OCI-LY1 (cell line): ENCODE measurements around the gene EPHA7.

Experiments
- H2AFZ ChIP-seq: fragments of 200-600 bp; sonication (generic), shearing (Covaris generic); 2 replicates; pipeline ENCODE4 v1.6.0; 2014; ENCODE audit warnings: antibody characterized with exemption, mild to moderate bottlenecking, low read length
- H3F3A ChIP-seq: fragments of 200-600 bp; sonication (generic), shearing (Covaris generic); 2 replicates; pipeline ENCODE4 v1.6.0; 2014; ENCODE audit warnings: mild to moderate bottlenecking, antibody characterized with exemption, low read length, moderate library complexity; ENCODE audit not compliant: insufficient read depth
- H3K27ac ChIP-seq: fragments of 200-600 bp; sonication (generic); 2 replicates; pipeline ENCODE4 v1.5.1; 2014; ENCODE audit warnings: low read length, mixed run types, mild to moderate bottlenecking, low read depth; ENCODE audit not compliant: poor library complexity, severe bottlenecking
- H3K27me3 ChIP-seq: fragments of 200-600 bp; sonication (generic); 2 replicates; pipeline ENCODE4 v1.6.0; 2014; ENCODE audit warnings: antibody characterized with exemption, mild to moderate bottlenecking, low read length, moderate library complexity; ENCODE audit not compliant: insufficient read depth
- H3K36me3 ChIP-seq: fragments of 200-600 bp; sonication (generic); 2 replicates; pipeline ENCODE4 v1.6.1; 2014; ENCODE audit warnings: mild to moderate bottlenecking, antibody characterized with exemption, low read length, moderate library complexity, mixed read lengths; ENCODE audit not compliant: insufficient read depth
- H3K4me1 ChIP-seq: fragments of 200-600 bp; sonication (generic); 2 replicates; pipeline ENCODE4 v1.5.1; 2014; ENCODE audit warnings: mild to moderate bottlenecking, low read length, moderate library complexity; ENCODE audit not compliant: insufficient read depth, severe bottlenecking
- H3K4me2 ChIP-seq: fragments of 200-600 bp; sonication (generic), shearing (Covaris generic); 2 replicates; pipeline ENCODE4 v1.6.1; 2014; ENCODE audit warnings: low read length
- H3K4me3 ChIP-seq: fragments of 200-600 bp; sonication (generic); 2 replicates; pipeline ENCODE4 v1.5.1; 2014; ENCODE audit warnings: low read length, low read depth, mild to moderate bottlenecking, mixed read lengths; ENCODE audit not compliant: poor library complexity, severe bottlenecking
- H3K79me2 ChIP-seq: fragments of 200-600 bp; shearing (Covaris generic); 2 replicates; pipeline ENCODE4 v1.6.1; 2016; ENCODE audit warnings: mixed run types, low read length, mixed read lengths; ENCODE audit not compliant: insufficient read depth
- H3K9ac ChIP-seq: fragments of 200-600 bp; sonication (generic), shearing (Covaris generic); 2 replicates; pipeline ENCODE4 v1.6.1; 2014; ENCODE audit warnings: mild to moderate bottlenecking, low read length, mixed read lengths
- H3K9me2 ChIP-seq: fragments of 200-600 bp; sonication (generic), shearing (Covaris generic); 2 replicates; pipeline ENCODE4 v1.6.1; 2014; ENCODE audit warnings: low read depth, mild to moderate bottlenecking, low read length, mixed read lengths
- H3K9me3 ChIP-seq: fragments of 200-600 bp; shearing (Covaris generic); 2 replicates; pipeline ENCODE4 v1.6.1; 2014; ENCODE audit warnings: low read length, mixed read lengths
- H4K20me1 ChIP-seq: fragments of 200-600 bp; sonication (generic), shearing (Covaris generic); 2 replicates; pipeline ENCODE4 v1.6.0; 2016; ENCODE audit warnings: mild to moderate bottlenecking, low read length; ENCODE audit not compliant: insufficient read depth
- EZH2 ChIP-seq: fragments of 200-600 bp; sonication (generic), shearing (Covaris generic); IDR thresholded peaks from 2 replicates; pipeline ENCODE4 v1.8.0; 2017; ENCODE audit warnings: borderline replicate concordance, mixed run types, mild to moderate bottlenecking, antibody characterized with exemption, low read length, moderate library complexity, mixed read lengths
- TF ChIP-seq, protein P1 (sequence below): fragments of 200-600 bp; sonication (generic), shearing (Covaris generic); IDR thresholded peaks from 2 replicates; pipeline ENCODE4 v1.5.1; 2017; ENCODE audit warnings: mild to moderate bottlenecking, antibody characterized with exemption, low read length, moderate library complexity, mixed read lengths

Gene EPHA7

DNA sequence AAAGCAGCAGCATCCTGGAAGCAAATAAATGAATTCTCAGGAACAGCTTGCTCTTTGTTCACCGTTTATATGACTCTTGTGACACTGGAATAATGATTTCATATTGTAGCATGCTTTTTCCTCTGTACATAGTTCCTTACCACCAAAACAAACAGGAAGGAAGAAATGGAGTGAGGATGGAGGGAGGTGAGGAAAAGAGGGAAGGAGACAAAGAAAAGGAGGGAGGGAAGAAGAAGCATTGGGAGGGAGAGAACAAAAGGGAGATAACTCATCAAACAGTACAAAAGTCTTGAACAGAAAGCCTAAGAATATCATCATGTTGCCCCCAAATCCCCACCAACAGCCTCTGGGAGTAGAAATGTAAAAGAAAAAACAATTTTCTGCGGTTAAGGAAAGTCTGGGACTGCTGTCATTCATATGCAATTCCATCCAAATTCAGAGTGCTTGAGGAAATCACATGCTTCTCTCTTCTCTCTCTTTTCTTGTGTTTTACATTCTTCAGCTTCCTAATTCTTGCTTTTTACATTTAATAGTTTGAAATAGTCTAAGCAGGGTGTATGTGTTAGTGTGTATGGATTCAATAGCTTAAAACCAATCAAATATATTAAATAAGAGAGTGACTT is 81.5 kb downstream of the EPHA7 start:
- Histone ChIP-seq H3K36me3 (no peaks in the 10 kb centered on the region), H3K9me3 (no peaks in the 10 kb centered on the region), H3F3A (no peaks in the 10 kb centered on the region), H3K9me2 (no peaks in the 10 kb centered on the region), H3K9ac (no peak overlapping the region), H2AFZ (no peak overlapping the region), H4K20me1 (no peaks in the 10 kb centered on the region), H3K79me2 (no peaks in the 10 kb centered on the region), H3K27me3 (no peaks in the 10 kb centered on the region), H3K4me3 (no peak overlapping the region), H3K27ac (no peak overlapping the region), H3K4me2 (no peak overlapping the region), H3K4me1 (no peaks in the 10 kb centered on the region)
- no peak for TF ChIP-seq EZH2
- TF ChIP-seq, protein P1, sequence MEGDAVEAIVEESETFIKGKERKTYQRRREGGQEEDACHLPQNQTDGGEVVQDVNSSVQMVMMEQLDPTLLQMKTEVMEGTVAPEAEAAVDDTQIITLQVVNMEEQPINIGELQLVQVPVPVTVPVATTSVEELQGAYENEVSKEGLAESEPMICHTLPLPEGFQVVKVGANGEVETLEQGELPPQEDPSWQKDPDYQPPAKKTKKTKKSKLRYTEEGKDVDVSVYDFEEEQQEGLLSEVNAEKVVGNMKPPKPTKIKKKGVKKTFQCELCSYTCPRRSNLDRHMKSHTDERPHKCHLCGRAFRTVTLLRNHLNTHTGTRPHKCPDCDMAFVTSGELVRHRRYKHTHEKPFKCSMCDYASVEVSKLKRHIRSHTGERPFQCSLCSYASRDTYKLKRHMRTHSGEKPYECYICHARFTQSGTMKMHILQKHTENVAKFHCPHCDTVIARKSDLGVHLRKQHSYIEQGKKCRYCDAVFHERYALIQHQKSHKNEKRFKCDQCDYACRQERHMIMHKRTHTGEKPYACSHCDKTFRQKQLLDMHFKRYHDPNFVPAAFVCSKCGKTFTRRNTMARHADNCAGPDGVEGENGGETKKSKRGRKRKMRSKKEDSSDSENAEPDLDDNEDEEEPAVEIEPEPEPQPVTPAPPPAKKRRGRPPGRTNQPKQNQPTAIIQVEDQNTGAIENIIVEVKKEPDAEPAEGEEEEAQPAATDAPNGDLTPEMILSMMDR, result no peak

DNA sequence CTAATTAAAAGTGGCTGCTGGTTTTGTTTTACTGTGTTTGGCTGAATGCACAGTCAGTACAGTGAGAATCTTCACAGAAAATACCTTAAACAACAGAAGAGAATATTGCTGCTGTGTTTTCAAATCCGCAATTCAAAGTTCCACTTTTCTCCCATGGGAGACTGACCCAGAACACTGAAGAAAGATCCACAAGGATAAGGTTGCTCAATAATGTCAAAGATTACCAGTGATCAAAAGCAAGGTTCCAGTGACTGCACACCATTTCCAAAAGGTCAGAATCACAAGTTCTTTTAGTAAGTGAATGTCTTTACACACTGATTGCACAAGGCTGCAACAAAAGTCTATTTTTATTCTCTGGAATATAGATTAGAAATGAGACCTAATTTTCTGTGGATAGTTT is 82.3 kb downstream of the EPHA7 start:
- H3K4me2 ChIP-seq, result no peak overlapping the region
- H3F3A ChIP-seq, result no peaks in the 10 kb centered on the region
- H3K4me3 ChIP-seq, result no peak overlapping the region
- H3K27me3 ChIP-seq, result no peaks in the 10 kb centered on the region
- H3K36me3 ChIP-seq, result no peaks in the 10 kb centered on the region
- no peak for TF ChIP-seq EZH2
- TF ChIP-seq, protein P1, result no peak
- no peaks in the 10 kb centered on the region for H4K20me1 ChIP-seq
- H3K79me2 ChIP-seq, result no peaks in the 10 kb centered on the region
- no peak overlapping the region for H3K9ac ChIP-seq
- H3K9me2 ChIP-seq, result no peaks in the 10 kb centered on the region
- H3K27ac ChIP-seq, result no peak overlapping the region
- no peaks in the 10 kb centered on the region for H3K4me1 ChIP-seq
- H2AFZ ChIP-seq, result no peak overlapping the region
- no peaks in the 10 kb centered on the region for H3K9me3 ChIP-seq

DNA sequence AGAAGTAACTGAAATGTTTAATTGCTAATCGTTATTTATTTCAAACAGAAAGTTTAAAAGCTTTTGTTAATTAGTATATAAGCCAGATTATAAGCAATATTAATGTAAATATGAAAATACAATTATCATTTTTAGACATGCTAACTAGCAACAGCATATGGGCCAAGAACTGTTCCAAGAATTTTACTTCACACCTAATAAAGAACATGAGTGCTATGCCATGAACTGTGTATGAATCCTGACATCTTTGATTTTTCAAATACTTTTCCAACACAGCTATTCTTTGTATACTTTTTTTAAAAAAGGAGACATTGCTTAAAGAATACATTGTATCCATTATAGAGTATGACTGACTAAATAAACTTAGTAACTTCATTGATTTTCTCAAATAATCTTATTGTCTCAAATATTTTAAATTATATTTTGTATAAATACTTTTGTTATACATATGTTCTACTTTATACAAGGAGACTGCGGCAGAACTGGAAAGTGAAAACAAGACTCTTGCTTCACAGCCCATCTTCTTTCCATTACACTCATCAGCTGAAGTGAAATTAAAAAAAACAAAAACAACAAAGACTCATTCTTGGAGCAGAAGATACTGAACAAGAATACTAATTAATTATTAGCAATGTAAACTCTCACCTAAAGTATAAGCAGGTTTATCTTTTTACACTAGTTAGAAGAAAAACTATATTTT is 89.9 kb downstream of the EPHA7 start:
- Histone ChIP-seq H3K4me1 (no peaks in the 10 kb centered on the region), H4K20me1 (no peaks in the 10 kb centered on the region), H3F3A (no peaks in the 10 kb centered on the region), H3K9me3 (no peaks in the 10 kb centered on the region), H2AFZ (no peak overlapping the region), H3K79me2 (no peaks in the 10 kb centered on the region), H3K27ac (no peak overlapping the region), H3K36me3 (no peaks in the 10 kb centered on the region), H3K4me3 (no peak overlapping the region), H3K4me2 (no peak overlapping the region), H3K9ac (no peak overlapping the region), H3K27me3 (no peaks in the 10 kb centered on the region), H3K9me2 (no peaks in the 10 kb centered on the region)
- TF ChIP-seq, protein P1, result no peak
- no peak for TF ChIP-seq EZH2
